H1 (cell line): ENCODE data around the gene SLC22A15. TPM values are rescaled to one million over a fixed set of nuclear protein-coding genes. Genes with fewer than 3 reads are reported as not detected.

Experiments used
- CTCF ChIA-PET: fragments of 300-600 bp; sonication (Branson Sonifier 250); formaldehyde crosslinking; loops from one replicate; lab custom pipeline; 2021; ENCODE audit not compliant: partially characterized antibody; lab: Charles Lee
- POLR2A ChIA-PET: fragments of 300-600 bp; sonication (Branson Sonifier 250); formaldehyde crosslinking; loops from one replicate; lab custom pipeline; 2021; ENCODE audit warnings: inconsistent platforms; ENCODE audit not compliant: partially characterized antibody; lab: Charles Lee
- DNase-seq, 2 experiments: peaks; one replicate each; pipeline versions ENCODE4 v3.0.0 to v3.0.0-alpha.2; 2010 to 2022; ENCODE audit warnings: low spot score in 2 of 2, low read depth in 1 of 2, mixed read lengths in 1 of 2
- FAIRE-seq: peaks from 2 replicates; lab custom pipeline; 2011; peaks lifted over from hg19 to GRCh38; lab: Jason Lieb, UNC
- H2AFZ ChIP-seq: 2 replicates; pipeline ENCODE4 v1.8.1; 2012; ENCODE audit warnings: low read length, inconsistent platforms
- H2AK5ac ChIP-seq: 2 replicates; pipeline ENCODE4 v1.6.1; 2013; ENCODE audit warnings: low read depth, low read length
- H2BK120ac ChIP-seq: replicated peaks from 2 replicates; pipeline ENCODE3; 2013; ENCODE audit warnings: low read depth, low read length, inconsistent platforms
- H2BK12ac ChIP-seq: 2 replicates; pipeline ENCODE4 v1.6.1; 2013; ENCODE audit warnings: low read depth, low read length
- H2BK15ac ChIP-seq: 2 replicates; pipeline ENCODE4 v1.6.1; 2013; ENCODE audit warnings: low read length
- H2BK20ac ChIP-seq: 2 replicates; pipeline ENCODE4 v1.6.1; 2013; ENCODE audit warnings: low read length
- H2BK5ac ChIP-seq: 2 replicates; pipeline ENCODE4 v1.6.1; 2013; ENCODE audit warnings: low read depth, low read length
- H3K14ac ChIP-seq: 2 replicates; pipeline ENCODE4 v1.6.1; 2013; ENCODE audit warnings: inconsistent platforms; ENCODE audit not compliant: insufficient read length
- H3K18ac ChIP-seq: 2 replicates; pipeline ENCODE4 v1.6.1; 2013; ENCODE audit warnings: low read length; ENCODE audit errors: extremely low read depth
- H3K23ac ChIP-seq: 2 replicates; pipeline ENCODE4 v1.6.1; 2013; ENCODE audit warnings: inconsistent platforms; ENCODE audit not compliant: insufficient read length
- H3K23me2 ChIP-seq: 2 replicates; pipeline ENCODE4 v1.6.1; 2013; ENCODE audit warnings: low read depth, low read length
- H3K27ac ChIP-seq: 2 replicates; pipeline ENCODE4 v1.6.1; 2011; ENCODE audit warnings: low read depth, low read length, inconsistent platforms
- H3K27me3 ChIP-seq, 4 experiments: replicated peaks in 1 of 4; 1 replicate in 1 of 4; 2 replicates in 3 of 4; pipeline versions ENCODE4 v1.6.1 to v1.8.1; 2011 to 2013; ENCODE audit warnings: low read length in 3 of 4, mild to moderate bottlenecking in 3 of 4, inconsistent platforms in 2 of 4, mixed read lengths in 2 of 4, moderate library complexity in 1 of 4; ENCODE audit not compliant: control insufficient read depth in 3 of 4, insufficient read depth in 3 of 4; ENCODE audit errors: extremely low read depth in 1 of 4
- H3K36me3 ChIP-seq, 4 experiments: 2 replicates each; pipeline versions ENCODE4 v1.6.1 to v1.8.1; 2011 to 2013; ENCODE audit warnings: mild to moderate bottlenecking in 4 of 4, low read length in 3 of 4, moderate library complexity in 2 of 4, control low read depth in 1 of 4, inconsistent platforms in 1 of 4; ENCODE audit not compliant: insufficient read depth in 4 of 4, control insufficient read depth in 2 of 4
- H3K4ac ChIP-seq: replicated peaks from 2 replicates; pipeline ENCODE3; 2013; ENCODE audit warnings: low read length, low read depth, mixed read lengths, inconsistent platforms; ENCODE audit not compliant: insufficient read length
- H3K4me1 ChIP-seq, 4 experiments: replicated peaks in 1 of 4; 1 replicate in 1 of 4; 2 replicates in 3 of 4; pipeline versions ENCODE4 v1.6.1 to v1.8.1; 2011 to 2013; ENCODE audit warnings: low read length in 3 of 4, inconsistent platforms in 2 of 4, mixed read lengths in 1 of 4; ENCODE audit not compliant: insufficient read depth in 4 of 4, control insufficient read depth in 3 of 4
- H3K4me2 ChIP-seq, 2 experiments: 2 replicates each; pipeline versions ENCODE4 v1.6.1 to v1.8.1; 2011 to 2013; ENCODE audit warnings: low read depth in 2 of 2, low read length in 2 of 2, control low read depth in 1 of 2, inconsistent platforms in 1 of 2, mild to moderate bottlenecking in 1 of 2; ENCODE audit not compliant: insufficient read depth in 1 of 2
- H3K4me3 ChIP-seq, 4 experiments: fragments of 200-600, 300-600 bp in 1 of 4; sonication (generic), shearing (Covaris generic), sonication (Bioruptor Twin) in 1 of 4; 2 replicates each; pipeline versions ENCODE4 v1.5.1 to v1.8.1; 2011 to 2016; ENCODE audit warnings: low read length in 4 of 4, low read depth in 3 of 4, control low read depth in 2 of 4, inconsistent platforms in 2 of 4, mild to moderate bottlenecking in 2 of 4, mixed read lengths in 1 of 4, moderate library complexity in 1 of 4; ENCODE audit not compliant: insufficient read depth in 2 of 4; ENCODE audit errors: extremely low read depth in 1 of 4
- H3K56ac ChIP-seq: replicated peaks from 2 replicates; pipeline ENCODE3; 2013; ENCODE audit warnings: low read depth, mild to moderate bottlenecking, mixed read lengths, low read length, inconsistent platforms; ENCODE audit not compliant: insufficient read length
- H3K79me1 ChIP-seq: 2 replicates; pipeline ENCODE4 v1.6.1; 2013; ENCODE audit warnings: low read depth, low read length, control low read depth
- H3K79me2 ChIP-seq, 2 experiments: 2 replicates each; pipeline versions ENCODE4 v1.6.1 to v1.8.1; 2012 to 2013; ENCODE audit warnings: low read length in 2 of 2, mild to moderate bottlenecking in 2 of 2, inconsistent platforms in 1 of 2; ENCODE audit not compliant: insufficient read depth in 2 of 2, control insufficient read depth in 1 of 2
- H3K9ac ChIP-seq, 4 experiments: replicated peaks in 1 of 4; 1 replicate in 1 of 4; 2 replicates in 3 of 4; pipeline versions ENCODE4 v1.6.1 to v1.8.1; 2011 to 2013; ENCODE audit warnings: low read depth in 3 of 4, low read length in 3 of 4, control low read depth in 2 of 4, mild to moderate bottlenecking in 2 of 4, moderate library complexity in 2 of 4, inconsistent platforms in 1 of 4; ENCODE audit errors: extremely low read depth in 1 of 4
- H3K9me3 ChIP-seq, 2 experiments: 2 replicates each; pipeline versions ENCODE4 v1.6.1 to v1.8.1; 2012 to 2013; ENCODE audit warnings: mild to moderate bottlenecking in 2 of 2, moderate library complexity in 2 of 2, control low read depth in 1 of 2, inconsistent platforms in 1 of 2, low read depth in 1 of 2, low read length in 1 of 2, mixed read lengths in 1 of 2; ENCODE audit not compliant: insufficient read depth in 2 of 2
- H4K20me1 ChIP-seq, 2 experiments: replicated peaks in 1 of 2; 2 replicates each; pipeline versions ENCODE3 to v1.8.1; 2011 to 2013; ENCODE audit warnings: inconsistent platforms in 2 of 2, low read length in 2 of 2, mild to moderate bottlenecking in 1 of 2; ENCODE audit not compliant: insufficient read depth in 2 of 2, control insufficient read depth in 1 of 2
- H4K5ac ChIP-seq: 2 replicates; pipeline ENCODE4 v1.6.1; 2013; ENCODE audit warnings: low read length, low read depth, mixed read lengths, inconsistent platforms; ENCODE audit not compliant: insufficient read length
- H4K8ac ChIP-seq: 2 replicates; pipeline ENCODE4 v1.8.0; 2013; ENCODE audit warnings: mild to moderate bottlenecking, moderate library complexity, low read length, inconsistent platforms; ENCODE audit not compliant: insufficient read depth; ENCODE audit errors: extremely low read depth
- H4K91ac ChIP-seq: replicated peaks from 2 replicates; pipeline ENCODE3; 2013; ENCODE audit warnings: low read length, mixed read lengths, inconsistent platforms; ENCODE audit not compliant: insufficient read length
- ATF3 ChIP-seq: IDR thresholded peaks from 2 replicates; pipeline ENCODE4 v1.6.1; 2011; ENCODE audit warnings: low read depth, mild to moderate bottlenecking, low read length; ENCODE audit not compliant: insufficient read depth
- CHD1 ChIP-seq: IDR thresholded peaks from 2 replicates; pipeline ENCODE4 v1.6.1; 2012; ENCODE audit warnings: low read depth, low read length, improper control_type of control experiment
- CTBP2 ChIP-seq: IDR thresholded peaks from 2 replicates; pipeline ENCODE4 v1.7.0; 2011; ENCODE audit warnings: borderline replicate concordance, mild to moderate bottlenecking, moderate library complexity, mixed read lengths, low read length; ENCODE audit not compliant: insufficient read depth, insufficient read length
- HDAC2 ChIP-seq, 2 experiments: fragments of 300-600 bp in 1 of 2; sonication (generic) in 1 of 2; IDR thresholded peaks; 2 replicates each; pipeline ENCODE4 v1.6.1; 2011 to 2012; ENCODE audit warnings: low read depth in 2 of 2, low read length in 2 of 2, mild to moderate bottlenecking in 2 of 2, moderate library complexity in 2 of 2, borderline replicate concordance in 1 of 2, inconsistent platforms in 1 of 2
- KDM4A ChIP-seq: IDR thresholded peaks from one replicate; pipeline ENCODE4 v1.7.1; 2012; ENCODE audit warnings: low read depth, mild to moderate bottlenecking, moderate library complexity, low read length, inconsistent platforms; ENCODE audit not compliant: severe bottlenecking
- KDM5A ChIP-seq: fragments of 200-600 bp; IDR thresholded peaks from 2 replicates; pipeline ENCODE4 v1.7.1; 2012; ENCODE audit warnings: mild to moderate bottlenecking, low read length, inconsistent platforms, mixed read lengths
- POLR2A ChIP-seq, 2 experiments: IDR thresholded peaks; 1 replicate in 1 of 2; 2 replicates in 1 of 2; pipeline ENCODE4 v1.6.1; 2011; ENCODE audit warnings: low read depth in 2 of 2, low read length in 2 of 2, mild to moderate bottlenecking in 2 of 2; ENCODE audit errors: control extremely low read depth in 1 of 2
- RAD21 ChIP-seq, 2 experiments: IDR thresholded peaks in 1 of 2; conservative IDR thresholded peaks in 1 of 2; 2 replicates each; pipeline ENCODE4 v1.6.1; 2011; ENCODE audit warnings: low read depth in 2 of 2, low read length in 2 of 2, improper control_type of control experiment in 1 of 2, inconsistent platforms in 1 of 2, mild to moderate bottlenecking in 1 of 2, moderate library complexity in 1 of 2
- SP4 ChIP-seq: IDR thresholded peaks from 2 replicates; pipeline ENCODE4 v1.6.1; 2012; ENCODE audit warnings: low read length, inconsistent platforms
- WGBS, 2 experiments: shearing (Covaris generic) in 1 of 2; methylation state at CpG; one replicate each; pipeline versions ENCODE4 v1.1.6 to v1.1.7; 2013 to 2015; ENCODE audit warnings: low lambda C conversion rate in 2 of 2, mixed read lengths in 2 of 2, inconsistent platforms in 1 of 2, low coverage in 1 of 2, missing lambda C conversion rate in 1 of 2; ENCODE audit not compliant: insufficient replicate concordance in 2 of 2, insufficient coverage in 1 of 2, insufficient read length in 1 of 2; ENCODE audit errors: extremely low coverage in 1 of 2, missing lambda C conversion rate in 1 of 2; 5-methylcytosine and 5-hydroxymethylcytosine counted together
- polyA plus RNA-seq, 7 experiments: library from polyadenylated mRNA; depleted of rRNA in 3 of 7; stranded (reverse) in 5 of 7; unstranded in 2 of 7; fragments of >200 nt in 5 of 7; fragments of 200-250 nt in 2 of 7; gene quantifications; 1 replicate in 5 of 7; 2 replicates in 1 of 7; 4 replicates in 1 of 7; pipeline versions ENCODE4 v1.2.1 to v1.2.3, GENCODE V29; 2011 to 2013; ENCODE audit warnings: missing spikeins in 2 of 7, mixed read lengths in 2 of 7
- total RNA-seq: library from RNA; stranded (reverse); fragmentation: NEBNext Ultra II Directional; extraction: Animal tissue kit (Norgen Biotek cat#: 25700); gene quantifications from 2 replicates; pipeline ENCODE4 v1.2.1, GENCODE V29; 2021

Gene SLC22A15
- total and polyA plus RNA-seq, 2 of the 8 experiments (the other 6 are each of a cell fraction or from before 2014, with no cell fraction given) = 3.2 to 3.3 TPM

- no peak overlapping the region for H3K14ac ChIP-seq
- no peak overlapping the region for H2BK12ac ChIP-seq
- H3K4me3 ChIP-seq = no peak overlapping the region
- no peak overlapping the region for H3K4ac ChIP-seq
- DNase-seq (no peak), FAIRE-seq (peak; percentile 86)
- H2BK15ac ChIP-seq = no peak overlapping the region
- H2BK120ac ChIP-seq = no peak overlapping the region
- ChIA-PET CTCF (interaction anchor here (0.6 to 3.9 kb wide), 59 partner anchors 11 to 1422 kb away, joined by 3 to 30 read pairs (median 4); no protein-coding TSS in a partner anchor), POLR2A (interaction anchor here (0.8 kb wide), 1 partner anchor 11 kb away, joined by 3 read pairs; no protein-coding TSS in a partner anchor)
- no peak overlapping the region for H2AFZ ChIP-seq
- no peak overlapping the region for H2BK20ac ChIP-seq
- peaks cover 3% of the 10 kb centered on the region for H3K23me2 ChIP-seq
- H3K79me2 ChIP-seq = peaks cover 0 to 3% of the 10 kb centered on the region in 2 experiments; a peak in 1 of 4 replicates
- peaks cover 0 to 19% (median 9%) of the 10 kb centered on the region in 4 experiments; a peak in 5 of 7 replicates for H3K4me1 ChIP-seq
- no peaks in the 10 kb centered on the region for H3K79me1 ChIP-seq
- H2BK5ac ChIP-seq = no peak overlapping the region
- H3K9ac ChIP-seq = no peak overlapping the region
- no peak overlapping the region for H3K23ac ChIP-seq
- no peak overlapping the region for H4K5ac ChIP-seq
- no peak overlapping the region for H3K4me2 ChIP-seq
- 67% methylated on average over 3 of the region's 3 CpGs; no CpG with 5 or more reads in 1 of the 2 experiments for WGBS, 2 experiments
- no peaks in the 10 kb centered on the region for H3K9me3 ChIP-seq
- no peak overlapping the region for H3K18ac ChIP-seq
- no peak overlapping the region for H4K8ac ChIP-seq
- H3K56ac ChIP-seq = no peak overlapping the region
- no peaks in the 10 kb centered on the region for H3K27me3 ChIP-seq
- H4K91ac ChIP-seq = no peak overlapping the region
- H2AK5ac ChIP-seq = no peak overlapping the region
- H3K27ac ChIP-seq = no peak overlapping the region
- H3K36me3 ChIP-seq = no peaks in the 10 kb centered on the region
- no peaks in the 10 kb centered on the region for H4K20me1 ChIP-seq
- TF ChIP-seq CHD1 (no peak), RAD21 (IDR thresholded peaks at IDR 0.05 in 1 of 2, conservative IDR thresholded peaks at IDR 0.05 in 1 of 2; ENCODE audit: low read depth in 2 of 2, low read length in 2 of 2) (peak; percentile 95 to 96), KDM5A (no peak), SP4 (no peak), HDAC2 (IDR thresholded peaks at IDR 0.05; ENCODE audit: borderline replicate concordance in 1 of 2, low read depth in 2 of 2, low read length in 2 of 2) (no peak), CTBP2 (no peak), POLR2A (IDR thresholded peaks at IDR 0.05; ENCODE audit: control extremely low read depth in 1 of 2, low read depth in 2 of 2, low read length in 2 of 2) (no peak), KDM4A (no peak), ATF3 (no peak)
Observed at GRCh38 chr1:115980998-115981993, 5.0 kb downstream of the SLC22A15 start.
